HepG2 (cell line): ENCODE results near the gene SURF2. TPM values are rescaled to one million over a fixed set of nuclear protein-coding genes. Genes with fewer than 3 reads are reported as not detected.

Experiments
- ADNP ChIP-seq: sonication (generic); formaldehyde crosslinking; IDR thresholded peaks from 2 replicates; pipeline ENCODE4 v1.4.0; 2020; ENCODE audit warnings: missing genetic modification reagents
- CCAR2 ChIP-seq: fragments of 200-400 bp; formaldehyde crosslinking; optimal IDR thresholded peaks from 2 replicates; pipeline ENCODE3; 2018; ENCODE audit warnings: low read depth, mild to moderate bottlenecking, low read length, moderate library complexity
- EEA1 ChIP-seq: sonication (generic); formaldehyde crosslinking; IDR thresholded peaks from 2 replicates; pipeline ENCODE4 v1.5.1; 2020; ENCODE audit warnings: mild to moderate bottlenecking, missing genetic modification reagents, borderline replicate concordance
- KAT7 ChIP-seq: IDR thresholded peaks from 2 replicates; pipeline ENCODE4 v1.6.1; 2018; ENCODE audit warnings: borderline replicate concordance, missing compliant biosample characterization
- MTA1 ChIP-seq: sonication (generic); formaldehyde crosslinking; IDR thresholded peaks from 2 replicates; pipeline ENCODE4 v1.4.0; 2020; ENCODE audit warnings: missing genetic modification reagents, mild to moderate bottlenecking, borderline replicate concordance
- MZF1 ChIP-seq: sonication (generic); formaldehyde crosslinking; IDR thresholded peaks from 2 replicates; pipeline ENCODE4 v1.8.1; 2023; ENCODE audit warnings: mild to moderate bottlenecking, missing genetic modification reagents, borderline replicate concordance
- NFYC ChIP-seq: IDR thresholded peaks from 2 replicates; pipeline ENCODE4 v1.6.1; 2016; ENCODE audit warnings: missing genetic modification reagents, missing compliant biosample characterization
- PAX8 ChIP-seq: sonication (generic); formaldehyde crosslinking; IDR thresholded peaks from 2 replicates; pipeline ENCODE4 v1.8.0; 2022; ENCODE audit warnings: mild to moderate bottlenecking, missing genetic modification reagents, borderline replicate concordance
- SAP130 ChIP-seq: IDR thresholded peaks from 2 replicates; pipeline ENCODE4 v1.6.1; 2016; ENCODE audit warnings: low read depth
- SP5 ChIP-seq: IDR thresholded peaks from 2 replicates; pipeline ENCODE4 v1.6.1; 2016; ENCODE audit warnings: low read depth, borderline replicate concordance
- SYNCRIP ChIP-seq: fragments of 200-400 bp; formaldehyde crosslinking; IDR thresholded peaks from 2 replicates; pipeline ENCODE4 v1.6.1; 2018; ENCODE audit warnings: mild to moderate bottlenecking, low read depth, low read length; ENCODE audit not compliant: insufficient read depth
- ZFAT ChIP-seq: sonication (generic); formaldehyde crosslinking; conservative IDR thresholded peaks from 2 replicates; pipeline ENCODE4 v1.8.1; 2023; ENCODE audit warnings: missing genetic modification reagents, inconsistent platforms
- ZFY ChIP-seq: sonication (generic); formaldehyde crosslinking; IDR thresholded peaks from 2 replicates; pipeline ENCODE4 v1.4.0; 2020; ENCODE audit warnings: missing genetic modification reagents
- ZMYM4 ChIP-seq: sonication (generic); formaldehyde crosslinking; IDR thresholded peaks from 2 replicates; pipeline ENCODE4 v1.8.1; 2023; ENCODE audit warnings: mild to moderate bottlenecking, missing genetic modification reagents
- ZNF556 ChIP-seq: sonication (generic); formaldehyde crosslinking; IDR thresholded peaks from 2 replicates; pipeline ENCODE4 v1.4.0; 2020; ENCODE audit warnings: mild to moderate bottlenecking, missing genetic modification reagents, borderline replicate concordance
- ZNF703 ChIP-seq: sonication (generic); formaldehyde crosslinking; IDR thresholded peaks from 2 replicates; pipeline ENCODE4 v1.5.1; 2020; ENCODE audit warnings: missing genetic modification reagents, mild to moderate bottlenecking, moderate library complexity, borderline replicate concordance
- ZNF75D ChIP-seq: sonication (generic); formaldehyde crosslinking; IDR thresholded peaks from 2 replicates; pipeline ENCODE4 v1.8.1; 2023; ENCODE audit warnings: missing genetic modification reagents, mild to moderate bottlenecking, borderline replicate concordance
- ZNF772 ChIP-seq: sonication (generic); formaldehyde crosslinking; IDR thresholded peaks from 2 replicates; pipeline ENCODE4 v1.5.0; 2020; ENCODE audit warnings: mild to moderate bottlenecking, missing genetic modification reagents
- ZNF776 ChIP-seq: sonication (generic); formaldehyde crosslinking; IDR thresholded peaks from 2 replicates; pipeline ENCODE4 v1.4.0; 2020; ENCODE audit warnings: mild to moderate bottlenecking, missing genetic modification reagents
- polyA plus RNA-seq, 8 experiments: library from polyadenylated mRNA; depleted of rRNA in 3 of 8; stranded (reverse) in 7 of 8; unstranded in 1 of 8; fragments of >200 nt; fragmentation: Illumina TruSeq in 4 of 8; extraction: Trizol in 4 of 8; gene quantifications; 2 replicates each; pipeline versions ENCODE4 v1.2.1 to v1.2.3, GENCODE V29; 2011 to 2016; ENCODE audit warnings: low read depth in 4 of 8, missing spikeins in 1 of 8, mixed read lengths in 1 of 8; ENCODE audit not compliant: insufficient read depth in 1 of 8
- total RNA-seq, 5 experiments: library from RNA; depleted of rRNA; stranded (reverse); fragments of >200 nt; fragmentation: Illumina TruSeq; extraction: Trizol; gene quantifications; 2 replicates each; pipeline ENCODE4 v1.2.3, GENCODE V29; 2016; ENCODE audit warnings: low read depth in 1 of 5
- TF ChIP-seq, protein P1 (sequence below): sonication (generic); formaldehyde crosslinking; IDR thresholded peaks from 2 replicates; pipeline ENCODE4 v1.4.0; 2020; ENCODE audit warnings: mild to moderate bottlenecking, missing genetic modification reagents
- TF ChIP-seq, protein P2 (sequence below): sonication (generic); formaldehyde crosslinking; IDR thresholded peaks from 2 replicates; pipeline ENCODE4 v1.5.0; 2020; ENCODE audit warnings: missing genetic modification reagents, mild to moderate bottlenecking, borderline replicate concordance
- TF ChIP-seq, protein P3 (sequence below): sonication (generic); formaldehyde crosslinking; IDR thresholded peaks from 2 replicates; pipeline ENCODE4 v1.8.0; 2022; ENCODE audit warnings: mild to moderate bottlenecking, missing genetic modification reagents, moderate library complexity
- TF ChIP-seq, protein P4 (sequence below): sonication (generic); formaldehyde crosslinking; IDR thresholded peaks from 2 replicates; pipeline ENCODE4 v1.4.0; 2020; ENCODE audit warnings: missing genetic modification reagents

Gene SURF2
- total and polyA plus RNA-seq, 2 of the 13 experiments (the other 11 are each of a cell fraction or from before 2014, with no cell fraction given) = 6.3 to 13.6 TPM

DNA sequence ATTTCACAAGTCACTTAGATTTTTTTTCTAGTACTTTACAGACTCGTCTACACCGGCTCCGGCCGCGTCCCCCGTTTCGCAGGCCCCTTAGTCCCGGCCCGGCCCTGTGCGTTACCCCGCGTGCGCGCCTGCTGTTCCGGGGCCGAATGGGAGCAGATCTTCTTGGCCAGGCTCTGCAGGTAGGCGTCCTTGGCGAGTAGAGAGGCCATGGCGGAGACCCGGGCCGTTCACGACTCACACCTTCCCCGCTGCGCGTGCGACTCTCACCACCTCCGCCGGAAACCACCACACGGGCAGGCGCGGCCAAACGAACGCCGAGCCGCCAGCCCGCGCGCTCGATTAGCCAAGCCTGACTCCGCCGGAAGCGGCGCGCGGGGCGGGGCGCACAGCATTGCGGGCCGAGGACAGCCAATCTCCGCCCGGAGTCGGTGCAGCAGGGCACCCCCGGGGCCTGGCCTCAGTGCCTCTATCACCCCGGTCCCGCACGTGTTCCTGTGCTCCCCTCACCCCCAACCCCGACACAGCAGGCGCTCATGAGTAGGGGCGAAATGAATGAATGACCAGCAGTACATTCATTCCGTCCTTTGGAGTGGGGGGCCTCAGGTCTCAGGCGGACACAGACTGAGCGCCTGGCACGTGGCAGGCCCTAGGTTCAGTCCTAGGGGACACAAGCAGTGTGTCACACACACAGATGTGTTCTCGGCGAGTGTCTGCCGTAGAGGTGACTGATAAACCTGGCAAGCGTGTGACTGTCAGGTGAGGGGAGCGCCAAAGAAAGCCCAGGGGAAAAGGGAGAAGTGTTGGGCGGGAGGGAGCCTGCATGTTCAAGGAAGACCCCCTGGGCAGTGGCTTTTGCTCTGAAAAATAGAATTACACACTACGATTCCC is 20.2 kb upstream of the SURF2 start, which contains the start of gene SURF6 (continued):
- no peak for TF ChIP-seq CCAR2
- TF ChIP-seq, protein P1, sequence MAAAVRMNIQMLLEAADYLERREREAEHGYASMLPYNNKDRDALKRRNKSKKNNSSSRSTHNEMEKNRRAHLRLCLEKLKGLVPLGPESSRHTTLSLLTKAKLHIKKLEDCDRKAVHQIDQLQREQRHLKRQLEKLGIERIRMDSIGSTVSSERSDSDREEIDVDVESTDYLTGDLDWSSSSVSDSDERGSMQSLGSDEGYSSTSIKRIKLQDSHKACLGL = peak; percentile 98
- TF ChIP-seq MTA1 = peak; percentile 66; the same call in 1 of the 2 replicates
- TF ChIP-seq ZNF75D (CRISPR knock-in tag) = peak; percentile 84; the same call in 1 of the 2 replicates
- peak; percentile 73 for TF ChIP-seq NFYC
- TF ChIP-seq ZMYM4 = peak; percentile 84
- TF ChIP-seq, protein P2, sequence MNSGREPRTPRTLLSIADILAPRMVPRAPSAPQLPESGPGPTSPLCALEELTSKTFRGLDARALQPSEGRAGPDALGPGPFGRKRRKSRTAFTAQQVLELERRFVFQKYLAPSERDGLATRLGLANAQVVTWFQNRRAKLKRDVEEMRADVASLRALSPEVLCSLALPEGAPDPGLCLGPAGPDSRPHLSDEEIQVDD (CRISPR knock-in tag) = peak; percentile 47; the same call in 1 of the 2 replicates
- TF ChIP-seq, protein P3, sequence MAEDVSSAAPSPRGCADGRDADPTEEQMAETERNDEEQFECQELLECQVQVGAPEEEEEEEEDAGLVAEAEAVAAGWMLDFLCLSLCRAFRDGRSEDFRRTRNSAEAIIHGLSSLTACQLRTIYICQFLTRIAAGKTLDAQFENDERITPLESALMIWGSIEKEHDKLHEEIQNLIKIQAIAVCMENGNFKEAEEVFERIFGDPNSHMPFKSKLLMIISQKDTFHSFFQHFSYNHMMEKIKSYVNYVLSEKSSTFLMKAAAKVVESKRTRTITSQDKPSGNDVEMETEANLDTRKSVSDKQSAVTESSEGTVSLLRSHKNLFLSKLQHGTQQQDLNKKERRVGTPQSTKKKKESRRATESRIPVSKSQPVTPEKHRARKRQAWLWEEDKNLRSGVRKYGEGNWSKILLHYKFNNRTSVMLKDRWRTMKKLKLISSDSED (CRISPR knock-in tag) = no peak
- TF ChIP-seq EEA1 (CRISPR knock-in tag) = peak; percentile 98
- TF ChIP-seq ZNF776 (CRISPR knock-in tag) = peak; percentile 71; the same call in 1 of the 2 replicates
- TF ChIP-seq PAX8 = no peak
- TF ChIP-seq, protein P4, sequence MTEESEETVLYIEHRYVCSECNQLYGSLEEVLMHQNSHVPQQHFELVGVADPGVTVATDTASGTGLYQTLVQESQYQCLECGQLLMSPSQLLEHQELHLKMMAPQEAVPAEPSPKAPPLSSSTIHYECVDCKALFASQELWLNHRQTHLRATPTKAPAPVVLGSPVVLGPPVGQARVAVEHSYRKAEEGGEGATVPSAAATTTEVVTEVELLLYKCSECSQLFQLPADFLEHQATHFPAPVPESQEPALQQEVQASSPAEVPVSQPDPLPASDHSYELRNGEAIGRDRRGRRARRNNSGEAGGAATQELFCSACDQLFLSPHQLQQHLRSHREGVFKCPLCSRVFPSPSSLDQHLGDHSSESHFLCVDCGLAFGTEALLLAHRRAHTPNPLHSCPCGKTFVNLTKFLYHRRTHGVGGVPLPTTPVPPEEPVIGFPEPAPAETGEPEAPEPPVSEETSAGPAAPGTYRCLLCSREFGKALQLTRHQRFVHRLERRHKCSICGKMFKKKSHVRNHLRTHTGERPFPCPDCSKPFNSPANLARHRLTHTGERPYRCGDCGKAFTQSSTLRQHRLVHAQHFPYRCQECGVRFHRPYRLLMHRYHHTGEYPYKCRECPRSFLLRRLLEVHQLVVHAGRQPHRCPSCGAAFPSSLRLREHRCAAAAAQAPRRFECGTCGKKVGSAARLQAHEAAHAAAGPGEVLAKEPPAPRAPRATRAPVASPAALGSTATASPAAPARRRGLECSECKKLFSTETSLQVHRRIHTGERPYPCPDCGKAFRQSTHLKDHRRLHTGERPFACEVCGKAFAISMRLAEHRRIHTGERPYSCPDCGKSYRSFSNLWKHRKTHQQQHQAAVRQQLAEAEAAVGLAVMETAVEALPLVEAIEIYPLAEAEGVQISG (CRISPR knock-in tag) = peak; percentile 96
- TF ChIP-seq SAP130 (CRISPR knock-in tag) = peak; percentile 99
- TF ChIP-seq ZFAT (CRISPR knock-in tag) = no peak
- TF ChIP-seq SP5 (CRISPR knock-in tag) = peak; percentile 84
- no peak; the same call in 1 of the 2 replicates for TF ChIP-seq ZNF703 (CRISPR knock-in tag)
- TF ChIP-seq ZNF556 (CRISPR knock-in tag) = peak; percentile 64; the same call in 1 of the 2 replicates
- TF ChIP-seq ADNP (CRISPR knock-in tag) = no peak
- TF ChIP-seq ZNF772 (CRISPR knock-in tag) = peak; percentile 79
- no peak for TF ChIP-seq MZF1 (CRISPR knock-in tag)
- peak; percentile 84; the same call in 1 of the 2 replicates for TF ChIP-seq KAT7 (CRISPR knock-in tag)
- no peak for TF ChIP-seq SYNCRIP
- peak; percentile 91 for TF ChIP-seq ZFY (CRISPR knock-in tag)
